HFFc6 (cell line): ENCODE data around the gene KMT5B. TPM values are rescaled to one million over a fixed set of nuclear protein-coding genes. Genes with fewer than 3 reads are reported as not detected.

Experiments used
- DNase-seq: peaks from one replicate; pipeline ENCODE4 v3.0.0-alpha.2; 2018
- H3K27ac Mint-ChIP-seq: 2 replicates; pipeline ENCODE4 v1.8.0; 2020; ENCODE audit warnings: mild to moderate bottlenecking, mixed read lengths
- H3K27me3 Mint-ChIP-seq: 2 replicates; pipeline ENCODE4 v1.8.0; 2021; ENCODE audit warnings: mild to moderate bottlenecking, moderate library complexity, mixed read lengths; ENCODE audit not compliant: insufficient read depth
- H3K36me3 Mint-ChIP-seq: 2 replicates; pipeline ENCODE4 v1.8.0; 2021; ENCODE audit warnings: low read depth, mixed read lengths
- H3K4me1 Mint-ChIP-seq: 2 replicates; pipeline ENCODE4 v1.8.0; 2020; ENCODE audit warnings: low read depth, mixed read lengths
- H3K4me3 Mint-ChIP-seq: 2 replicates; pipeline ENCODE4 v1.8.0; 2020; ENCODE audit warnings: mild to moderate bottlenecking, moderate library complexity, mixed read lengths
- H3K9me3 Mint-ChIP-seq: 2 replicates; pipeline ENCODE4 v1.8.0; 2020; ENCODE audit warnings: mild to moderate bottlenecking, mixed read lengths
- total RNA-seq, 6 experiments: library from RNA; stranded (reverse); fragmentation: NEBNext Ultra II Directional; extraction: Animal tissue kit (Norgen Biotek cat#: 25700); gene quantifications; 2 replicates in 1 of 6; 3 replicates in 5 of 6; pipeline ENCODE4 v1.2.3, GENCODE V29; 2021
- TF ChIP-seq, protein P1 (sequence below): fragments of 200-600 bp; sonication (generic); IDR thresholded peaks from 2 replicates; pipeline ENCODE4 v1.5.0; 2021; ENCODE audit warnings: antibody characterized with exemption, mild to moderate bottlenecking

Gene KMT5B
- total RNA-seq, 6 experiments from 2014 or later = 20.3 to 23.7 (median 22.4) TPM

DNA sequence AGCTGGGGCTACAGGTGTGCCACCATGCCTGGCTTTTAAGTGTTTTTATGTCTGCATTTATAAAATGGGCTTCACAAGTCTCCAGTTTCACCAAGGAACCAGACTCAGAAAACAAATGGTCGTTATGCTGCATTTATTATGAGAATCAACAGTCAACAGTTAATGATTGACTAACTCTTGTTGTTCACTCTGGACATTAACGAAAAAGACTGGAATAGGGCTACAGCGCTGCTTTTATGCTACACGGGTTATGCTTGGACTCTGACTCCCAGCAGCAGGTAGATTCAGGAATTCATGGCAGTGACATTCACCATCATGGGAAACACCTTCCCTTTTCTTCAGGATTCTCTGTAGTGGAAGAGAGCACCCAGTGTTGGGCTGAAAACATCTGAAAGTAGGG, 47.5 kb downstream of the KMT5B start:
- TF ChIP-seq, protein P1, sequence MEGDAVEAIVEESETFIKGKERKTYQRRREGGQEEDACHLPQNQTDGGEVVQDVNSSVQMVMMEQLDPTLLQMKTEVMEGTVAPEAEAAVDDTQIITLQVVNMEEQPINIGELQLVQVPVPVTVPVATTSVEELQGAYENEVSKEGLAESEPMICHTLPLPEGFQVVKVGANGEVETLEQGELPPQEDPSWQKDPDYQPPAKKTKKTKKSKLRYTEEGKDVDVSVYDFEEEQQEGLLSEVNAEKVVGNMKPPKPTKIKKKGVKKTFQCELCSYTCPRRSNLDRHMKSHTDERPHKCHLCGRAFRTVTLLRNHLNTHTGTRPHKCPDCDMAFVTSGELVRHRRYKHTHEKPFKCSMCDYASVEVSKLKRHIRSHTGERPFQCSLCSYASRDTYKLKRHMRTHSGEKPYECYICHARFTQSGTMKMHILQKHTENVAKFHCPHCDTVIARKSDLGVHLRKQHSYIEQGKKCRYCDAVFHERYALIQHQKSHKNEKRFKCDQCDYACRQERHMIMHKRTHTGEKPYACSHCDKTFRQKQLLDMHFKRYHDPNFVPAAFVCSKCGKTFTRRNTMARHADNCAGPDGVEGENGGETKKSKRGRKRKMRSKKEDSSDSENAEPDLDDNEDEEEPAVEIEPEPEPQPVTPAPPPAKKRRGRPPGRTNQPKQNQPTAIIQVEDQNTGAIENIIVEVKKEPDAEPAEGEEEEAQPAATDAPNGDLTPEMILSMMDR = no peak
- no peak overlapping the region for H3K4me3 Mint-ChIP-seq

DNA sequence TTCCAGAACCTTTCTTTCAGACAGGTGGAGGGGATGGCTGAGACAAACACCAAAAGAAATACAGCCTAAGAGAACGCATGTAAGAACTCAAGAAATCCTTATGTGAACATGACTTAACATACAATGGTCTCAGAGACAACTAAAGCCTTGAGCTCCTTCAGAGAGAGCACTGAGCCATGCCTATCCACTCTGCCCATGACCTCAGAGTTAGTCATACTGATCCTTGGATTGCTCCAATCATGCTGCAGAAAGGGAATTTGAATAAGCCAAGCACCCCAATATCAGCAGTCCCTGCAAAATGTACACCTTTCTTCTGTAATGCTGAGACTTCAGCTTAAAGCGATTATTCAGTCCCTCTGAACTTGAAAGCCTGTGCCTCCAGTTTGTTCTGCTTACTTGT, 48.7 kb downstream of the KMT5B start:
- Mint-ChIP-seq H3K9me3 (no peaks in the 10 kb centered on the region), H3K4me1 (peaks cover 18% of the 10 kb centered on the region), H3K36me3 (peaks cover 41% of the 10 kb centered on the region), H3K27me3 (no peaks in the 10 kb centered on the region; the same call in 1 of the 2 replicates), H3K4me3 (no peak overlapping the region), H3K27ac (no peak overlapping the region)
- DNase-seq = peak; percentile 47
- TF ChIP-seq, protein P1 = no peak

More for the DNA sequence above, 47.5 kb downstream of the KMT5B start:
- no peak for DNase-seq
- H3K27me3 Mint-ChIP-seq = no peaks in the 10 kb centered on the region; the same call in 1 of the 2 replicates
- no peaks in the 10 kb centered on the region for H3K9me3 Mint-ChIP-seq
- peaks cover 13% of the 10 kb centered on the region for H3K4me1 Mint-ChIP-seq
- no peak overlapping the region for H3K27ac Mint-ChIP-seq
- peaks cover 42% of the 10 kb centered on the region for H3K36me3 Mint-ChIP-seq

- peaks cover 18% of the 10 kb centered on the region for H3K4me1 Mint-ChIP-seq
- no peaks in the 10 kb centered on the region; the same call in 1 of the 2 replicates for H3K27me3 Mint-ChIP-seq
- DNase-seq = no peak
- TF ChIP-seq, protein P1 = no peak
- H3K9me3 Mint-ChIP-seq = no peaks in the 10 kb centered on the region
- peaks cover 45% of the 10 kb centered on the region for H3K36me3 Mint-ChIP-seq
- H3K27ac Mint-ChIP-seq = no peak overlapping the region
- H3K4me3 Mint-ChIP-seq = no peak overlapping the region
Measured at GRCh38 chr11:68163691-68164090, 49.4 kb downstream of the KMT5B start.

GRCh38 chr11:68160100-68160695, 52.9 kb downstream of the KMT5B start:
- H3K36me3 Mint-ChIP-seq = peaks cover 45% of the 10 kb centered on the region
- no peak overlapping the region for H3K27ac Mint-ChIP-seq
- no peaks in the 10 kb centered on the region; the same call in none of the 2 replicates for H3K27me3 Mint-ChIP-seq
- H3K9me3 Mint-ChIP-seq = no peaks in the 10 kb centered on the region
- H3K4me3 Mint-ChIP-seq = no peak overlapping the region
- H3K4me1 Mint-ChIP-seq = peaks cover 18% of the 10 kb centered on the region
- TF ChIP-seq, protein P1 = no peak
- no peak for DNase-seq

DNA sequence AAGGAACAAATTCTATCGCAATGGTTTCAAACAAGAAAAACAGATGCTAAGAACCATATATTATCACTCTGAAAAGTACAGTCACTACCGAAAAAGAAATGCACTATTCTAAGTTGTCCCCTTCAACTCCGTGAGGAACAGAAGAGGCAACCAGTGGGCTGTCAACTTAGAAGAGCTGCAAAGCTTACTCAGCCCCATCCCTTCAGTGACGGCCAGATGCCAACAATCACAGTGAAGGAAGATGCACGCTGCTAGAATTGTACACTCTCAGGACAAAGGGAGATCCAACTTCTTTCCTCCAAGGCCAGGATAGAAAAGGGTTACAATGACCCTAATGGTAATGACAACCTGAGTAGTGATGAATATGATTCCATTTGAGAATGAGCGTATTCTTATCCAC, 53.4 kb downstream of the KMT5B start:
- Mint-ChIP-seq H3K4me3 (no peak overlapping the region), H3K9me3 (no peaks in the 10 kb centered on the region), H3K4me1 (peaks cover 13% of the 10 kb centered on the region), H3K27ac (no peak overlapping the region), H3K27me3 (no peaks in the 10 kb centered on the region; the same call in none of the 2 replicates), H3K36me3 (peaks cover 45% of the 10 kb centered on the region)
- TF ChIP-seq, protein P1 = no peak
- no peak for DNase-seq
